Skeletal muscle cell (primary cell): Measurements from ENCODE around the gene NEGR1.

Source experiments
- DNase-seq: peaks from one replicate; pipeline ENCODE4 v3.0.0-alpha.2; 2010; ENCODE audit warnings: low read depth
- H3K4me3 ChIP-seq: 2 replicates; pipeline ENCODE4 v1.5.1; 2011; ENCODE audit warnings: low read depth, mild to moderate bottlenecking, control low read depth, low read length, moderate library complexity

The NEGR1 gene

GRCh38 chr1:72282271-72283021, at the start of gene NEGR1:
Gene NEGR1, minus strand, starts transcription at chr1:72282539.
- peak within 1 kb of the TSS; percentile 84 for H3K4me3 ChIP-seq
- peak; percentile 80 for DNase-seq

- DNase-seq, result no peak
- H3K4me3 ChIP-seq, result no peak overlapping the region
These were observed 44.2 kb upstream of the NEGR1 start for GRCh38 chr1:72326494-72326893.

- no peak overlapping the region for H3K4me3 ChIP-seq
- DNase-seq, result no peak
These were observed 42.1 kb upstream of the NEGR1 start for GRCh38 chr1:72324451-72324850.

- no peak for DNase-seq
These were observed 40.6 kb upstream of the NEGR1 start for GRCh38 chr1:72322910-72323309.

GRCh38 chr1:72296501-72296900, 14.2 kb upstream of the NEGR1 start:
- H3K4me3 ChIP-seq, result no peak overlapping the region
- DNase-seq, result no peak

More at GRCh38 chr1:72322910-72323309, 40.6 kb upstream of the NEGR1 start:
- H3K4me3 ChIP-seq, result no peak overlapping the region

GRCh38 chr1:72288886-72289285, 6.5 kb upstream of the NEGR1 start:
- no peak overlapping the region for H3K4me3 ChIP-seq
- no peak for DNase-seq

- DNase-seq, result no peak
- H3K4me3 ChIP-seq, result no peak overlapping the region
These were observed 4.1 kb upstream of the NEGR1 start for GRCh38 chr1:72286401-72286800.

GRCh38 chr1:72285074-72285425, 2.7 kb upstream of the NEGR1 start:
- peak overlapping the region; percentile 84 for H3K4me3 ChIP-seq
- DNase-seq, result no peak

- DNase-seq, result peak; percentile 87
- H3K4me3 ChIP-seq, result peak overlapping the region; percentile 84
These were observed 2.2 kb upstream of the NEGR1 start for GRCh38 chr1:72284348-72285073.

GRCh38 chr1:72284084-72284347, 1.7 kb upstream of the NEGR1 start:
- H3K4me3 ChIP-seq, result peak overlapping the region; percentile 84
- DNase-seq, result no peak

GRCh38 chr1:72283307-72284083, 1.2 kb upstream of the NEGR1 start:
- peak; percentile 59 for DNase-seq
- H3K4me3 ChIP-seq, result peak overlapping the region; percentile 84

- no peak for DNase-seq
These were observed 625 bp upstream of the NEGR1 start for GRCh38 chr1:72283022-72283306.

GRCh38 chr1:72281637-72282270, 585 bp downstream of the NEGR1 start:
- peak overlapping the region; percentile 84 for H3K4me3 ChIP-seq
- DNase-seq, result no peak

More at GRCh38 chr1:72283022-72283306, 625 bp upstream of the NEGR1 start:
- H3K4me3 ChIP-seq, result peak overlapping the region; percentile 84

- peak overlapping the region; percentile 84 for H3K4me3 ChIP-seq
These were observed 1.2 kb downstream of the NEGR1 start for GRCh38 chr1:72281144-72281543.

GRCh38 chr1:72280711-72281110, 1.6 kb downstream of the NEGR1 start:
- DNase-seq, result no peak
- peak overlapping the region; percentile 84 for H3K4me3 ChIP-seq

More at GRCh38 chr1:72281144-72281543, 1.2 kb downstream of the NEGR1 start:
- no peak for DNase-seq

- DNase-seq, result no peak
- H3K4me3 ChIP-seq, result no peak overlapping the region
These were observed 2.2 kb downstream of the NEGR1 start for GRCh38 chr1:72280131-72280530.

GRCh38 chr1:72278461-72278860, 3.9 kb downstream of the NEGR1 start:
- no peak for DNase-seq
- no peak overlapping the region for H3K4me3 ChIP-seq

- no peak overlapping the region for H3K4me3 ChIP-seq
- DNase-seq, result no peak
These were observed 10.7 kb downstream of the NEGR1 start for GRCh38 chr1:72271555-72272085.

GRCh38 chr1:72262735-72263134, 19.6 kb downstream of the NEGR1 start:
- H3K4me3 ChIP-seq, result no peak overlapping the region
- DNase-seq, result no peak

GRCh38 chr1:72253132-72253531, 29.2 kb downstream of the NEGR1 start:
- DNase-seq, result no peak
- no peak overlapping the region for H3K4me3 ChIP-seq
